Astrocyte (in vitro differentiated cells and primary cell): ENCODE results near the gene PARP4. TPM values are rescaled to one million over a fixed set of nuclear protein-coding genes. Genes with fewer than 3 reads are reported as not detected.

ENCODE experiments used
- DNase-seq: peaks from one replicate; pipeline ENCODE4 v3.0.0-alpha.2; 2010; ENCODE audit warnings: low read depth
- FAIRE-seq: peaks from 2 replicates; lab custom pipeline; 2011; peaks lifted over from hg19 to GRCh38; lab: Jason Lieb, UNC
- H2AFZ ChIP-seq: 2 replicates; pipeline ENCODE4 v1.6.0; 2012; ENCODE audit warnings: low read depth, low read length, inconsistent platforms
- H3K27ac ChIP-seq: 2 replicates; pipeline ENCODE4 v1.5.1; 2011; ENCODE audit warnings: low read depth, low read length, inconsistent platforms
- H3K27me3 ChIP-seq: 2 replicates; pipeline ENCODE4 v1.6.0; 2011; ENCODE audit warnings: low read length, inconsistent platforms; ENCODE audit not compliant: insufficient read depth
- H3K36me3 ChIP-seq: 2 replicates; pipeline ENCODE4 v1.5.1; 2011; ENCODE audit warnings: low read length, inconsistent platforms; ENCODE audit not compliant: insufficient read depth
- H3K4me1 ChIP-seq: 2 replicates; pipeline ENCODE4 v1.5.1; 2011; ENCODE audit warnings: low read length, inconsistent platforms; ENCODE audit not compliant: insufficient read depth
- H3K4me2 ChIP-seq: 2 replicates; pipeline ENCODE4 v1.6.0; 2012; ENCODE audit warnings: low read length, inconsistent platforms
- H3K4me3 ChIP-seq: 2 replicates; pipeline ENCODE4 v1.5.1; 2011; ENCODE audit warnings: low read depth, mild to moderate bottlenecking, low read length, inconsistent platforms; ENCODE audit not compliant: insufficient read depth
- H3K79me2 ChIP-seq: 2 replicates; pipeline ENCODE4 v1.6.0; 2012; ENCODE audit warnings: mild to moderate bottlenecking, low read length, inconsistent platforms; ENCODE audit not compliant: insufficient read depth
- H3K9ac ChIP-seq: 2 replicates; pipeline ENCODE4 v1.6.0; 2012; ENCODE audit warnings: mild to moderate bottlenecking, low read length, inconsistent platforms
- H3K9me3 ChIP-seq: 2 replicates; pipeline ENCODE4 v1.5.1; 2012; ENCODE audit warnings: low read depth, mild to moderate bottlenecking, low read length, inconsistent platforms; ENCODE audit not compliant: insufficient read depth
- H4K20me1 ChIP-seq: 2 replicates; pipeline ENCODE4 v1.6.0; 2012; ENCODE audit warnings: low read length, inconsistent platforms; ENCODE audit not compliant: insufficient read depth
- H3K27ac Mint-ChIP-seq: one replicate; pipeline ENCODE4 v1.8.0; 2021; ENCODE audit warnings: mild to moderate bottlenecking, mixed read lengths; ENCODE audit not compliant: unreplicated experiment
- H3K27me3 Mint-ChIP-seq: one replicate; pipeline ENCODE4 v1.8.0; 2021; ENCODE audit warnings: low read depth, mixed read lengths; ENCODE audit not compliant: unreplicated experiment
- H3K36me3 Mint-ChIP-seq: one replicate; pipeline ENCODE4 v1.8.0; 2021; ENCODE audit warnings: low read depth, mixed read lengths; ENCODE audit not compliant: unreplicated experiment
- H3K4me1 Mint-ChIP-seq: one replicate; pipeline ENCODE4 v1.8.0; 2021; ENCODE audit warnings: low read depth, mixed read lengths; ENCODE audit not compliant: unreplicated experiment
- H3K4me3 Mint-ChIP-seq: one replicate; pipeline ENCODE4 v1.8.0; 2021; ENCODE audit warnings: mild to moderate bottlenecking, moderate library complexity, mixed read lengths; ENCODE audit not compliant: unreplicated experiment
- H3K9me3 Mint-ChIP-seq: one replicate; pipeline ENCODE4 v1.8.0; 2021; ENCODE audit warnings: mild to moderate bottlenecking, mixed read lengths; ENCODE audit not compliant: unreplicated experiment
- CTCF ChIP-seq: IDR thresholded peaks from 2 replicates; pipeline ENCODE4 v1.5.1; 2011; ENCODE audit warnings: low read depth, mild to moderate bottlenecking, inconsistent platforms, low read length, moderate library complexity; ENCODE audit not compliant: insufficient read depth
- EZH2 ChIP-seq: IDR thresholded peaks from 2 replicates; pipeline ENCODE4 v1.6.1; 2012; ENCODE audit warnings: mild to moderate bottlenecking, low read length, inconsistent platforms; ENCODE audit not compliant: insufficient read depth
- total RNA-seq: library from RNA; stranded (reverse); gene quantifications from 2 replicates; pipeline ENCODE4 v1.2.1, GENCODE V29; 2021

Gene PARP4
- total RNA-seq, 1 donor from 2014 or later, result 59.1 TPM

GRCh38 chr13:24539500-24540165 is 27.1 kb upstream of the PARP4 start:
- H3K4me2 ChIP-seq, result no peak overlapping the region
- H4K20me1 ChIP-seq, result no peaks in the 10 kb centered on the region
- H3K4me1 ChIP-seq, result peaks cover 2% of the 10 kb centered on the region
- no peak for DNase-seq
- Mint-ChIP-seq H3K4me1 (no peaks in the 10 kb centered on the region), H3K4me3 (no peak overlapping the region), H3K27ac (no peak overlapping the region), H3K9me3 (no peaks in the 10 kb centered on the region), H3K27me3 (peaks cover 36% of the 10 kb centered on the region), H3K36me3 (no peaks in the 10 kb centered on the region)
- H3K27ac ChIP-seq, result no peak overlapping the region
- no peak for FAIRE-seq
- no peak overlapping the region for H3K4me3 ChIP-seq
- H2AFZ ChIP-seq, result no peak overlapping the region
- H3K9me3 ChIP-seq, result no peaks in the 10 kb centered on the region
- H3K27me3 ChIP-seq, result peaks cover 9% of the 10 kb centered on the region
- H3K36me3 ChIP-seq, result no peaks in the 10 kb centered on the region
- H3K79me2 ChIP-seq, result no peaks in the 10 kb centered on the region
- no peak for TF ChIP-seq EZH2
- TF ChIP-seq CTCF, result no peak
- no peak overlapping the region for H3K9ac ChIP-seq

- no peak for TF ChIP-seq EZH2
- TF ChIP-seq CTCF, result no peak
- Mint-ChIP-seq H3K27me3 (no peaks in the 10 kb centered on the region), H3K4me1 (peaks cover 5% of the 10 kb centered on the region), H3K9me3 (no peaks in the 10 kb centered on the region), H3K36me3 (no peaks in the 10 kb centered on the region), H3K27ac (no peak overlapping the region), H3K4me3 (no peak overlapping the region)
- no peak overlapping the region for H3K4me2 ChIP-seq
- no peak overlapping the region for H3K27ac ChIP-seq
- no peak overlapping the region for H2AFZ ChIP-seq
- no peak for FAIRE-seq
- no peak overlapping the region for H3K4me3 ChIP-seq
- no peaks in the 10 kb centered on the region for H3K9me3 ChIP-seq
- H3K79me2 ChIP-seq, result no peaks in the 10 kb centered on the region
- H4K20me1 ChIP-seq, result no peaks in the 10 kb centered on the region
- no peaks in the 10 kb centered on the region for H3K4me1 ChIP-seq
- H3K27me3 ChIP-seq, result no peaks in the 10 kb centered on the region
- no peaks in the 10 kb centered on the region for H3K36me3 ChIP-seq
- DNase-seq, result no peak
- H3K9ac ChIP-seq, result no peak overlapping the region
Observed at GRCh38 chr13:24529478-24529877, 16.9 kb upstream of the PARP4 start.

GRCh38 chr13:24528816-24529398 is 16.3 kb upstream of the PARP4 start:
- Histone ChIP-seq H3K4me3 (no peak overlapping the region), H3K36me3 (no peaks in the 10 kb centered on the region), H3K4me2 (no peak overlapping the region), H3K9ac (no peak overlapping the region), H4K20me1 (no peaks in the 10 kb centered on the region), H3K27ac (no peak overlapping the region), H3K9me3 (no peaks in the 10 kb centered on the region), H3K27me3 (no peaks in the 10 kb centered on the region), H2AFZ (no peak overlapping the region), H3K4me1 (no peaks in the 10 kb centered on the region), H3K79me2 (no peaks in the 10 kb centered on the region)
- Mint-ChIP-seq H3K27me3 (no peaks in the 10 kb centered on the region), H3K4me1 (peaks cover 5% of the 10 kb centered on the region), H3K27ac (no peak overlapping the region), H3K9me3 (no peaks in the 10 kb centered on the region), H3K36me3 (no peaks in the 10 kb centered on the region), H3K4me3 (no peak overlapping the region)
- DNase-seq (no peak), FAIRE-seq (no peak)
- TF ChIP-seq EZH2, result no peak
- no peak for TF ChIP-seq CTCF
